Measurements from ENCODE around the gene SSNA1.

SSNA1 gene

DNA sequence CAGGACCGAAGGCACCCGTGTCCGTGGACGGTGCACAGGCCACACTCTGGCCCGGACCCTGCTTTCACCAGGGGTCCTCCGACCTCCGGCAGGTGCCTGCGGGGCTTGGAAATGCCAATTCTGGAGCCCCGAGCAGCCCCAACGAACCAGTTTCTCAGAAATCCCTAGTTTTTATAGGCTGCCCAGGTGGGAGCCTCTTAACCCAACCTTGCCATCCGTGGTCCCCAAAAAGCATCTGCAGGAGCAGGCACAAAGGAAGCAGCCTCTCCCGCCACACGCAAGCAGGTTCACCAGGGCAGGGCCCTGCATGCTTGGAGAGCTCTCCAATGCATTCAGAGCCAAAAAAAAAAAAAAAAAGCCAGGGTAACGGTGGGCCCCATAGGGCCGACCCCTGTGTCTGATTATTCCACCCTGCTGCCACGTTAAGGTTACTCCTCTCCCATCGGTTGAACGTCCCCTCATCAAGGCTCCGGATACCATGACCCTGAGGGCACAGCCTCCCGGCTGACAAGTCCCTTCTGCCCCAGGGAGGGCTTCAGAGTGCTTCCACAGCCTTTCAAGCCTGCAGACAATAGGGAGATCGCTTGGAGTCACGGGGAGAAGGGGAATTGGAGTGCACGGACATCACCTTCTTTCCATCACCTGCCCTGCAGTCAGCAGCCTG, 12.9 kb downstream of the SSNA1 start:
- no peak for DNase-seq

DNA sequence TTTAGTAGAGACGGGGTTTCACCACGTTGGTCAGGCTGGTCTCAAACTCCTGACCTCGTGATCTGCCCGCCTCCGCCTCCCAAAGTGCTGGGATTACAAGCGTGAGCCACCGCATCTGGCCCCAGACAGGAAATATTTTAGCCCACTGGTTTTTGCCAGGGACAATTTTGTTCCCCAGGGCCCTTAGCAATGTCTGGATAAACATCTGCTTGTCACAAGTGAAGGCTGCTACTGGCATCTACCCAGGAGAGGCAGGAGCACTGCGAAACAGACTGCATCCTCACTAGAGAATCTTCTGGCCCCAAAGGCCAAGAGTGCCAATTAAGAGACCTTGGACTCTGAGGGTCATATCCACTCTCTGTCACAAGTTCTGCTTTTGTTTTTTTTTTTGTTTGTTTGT, 14.5 kb downstream of the SSNA1 start:
- DNase-seq = no peak

DNA sequence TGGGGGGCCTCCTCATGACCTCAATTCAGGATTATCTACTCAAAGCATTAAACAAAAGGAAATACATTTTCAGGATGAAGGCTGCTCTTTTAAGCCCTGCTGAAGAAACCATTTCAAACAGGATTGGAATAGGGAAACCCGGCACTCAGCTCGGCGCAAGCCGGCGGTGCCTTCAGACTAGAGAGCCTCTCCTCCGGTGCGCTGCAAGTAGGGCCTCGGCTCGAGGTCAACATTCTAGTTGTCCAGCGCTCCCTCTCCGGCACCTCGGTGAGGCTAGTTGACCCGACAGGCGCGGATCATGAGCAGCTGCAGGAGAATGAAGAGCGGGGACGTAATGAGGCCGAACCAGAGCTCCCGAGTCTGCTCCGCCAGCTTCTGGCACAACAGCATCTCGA, 16.3 kb downstream of the SSNA1 start:
- DNase-seq = no peak

DNA sequence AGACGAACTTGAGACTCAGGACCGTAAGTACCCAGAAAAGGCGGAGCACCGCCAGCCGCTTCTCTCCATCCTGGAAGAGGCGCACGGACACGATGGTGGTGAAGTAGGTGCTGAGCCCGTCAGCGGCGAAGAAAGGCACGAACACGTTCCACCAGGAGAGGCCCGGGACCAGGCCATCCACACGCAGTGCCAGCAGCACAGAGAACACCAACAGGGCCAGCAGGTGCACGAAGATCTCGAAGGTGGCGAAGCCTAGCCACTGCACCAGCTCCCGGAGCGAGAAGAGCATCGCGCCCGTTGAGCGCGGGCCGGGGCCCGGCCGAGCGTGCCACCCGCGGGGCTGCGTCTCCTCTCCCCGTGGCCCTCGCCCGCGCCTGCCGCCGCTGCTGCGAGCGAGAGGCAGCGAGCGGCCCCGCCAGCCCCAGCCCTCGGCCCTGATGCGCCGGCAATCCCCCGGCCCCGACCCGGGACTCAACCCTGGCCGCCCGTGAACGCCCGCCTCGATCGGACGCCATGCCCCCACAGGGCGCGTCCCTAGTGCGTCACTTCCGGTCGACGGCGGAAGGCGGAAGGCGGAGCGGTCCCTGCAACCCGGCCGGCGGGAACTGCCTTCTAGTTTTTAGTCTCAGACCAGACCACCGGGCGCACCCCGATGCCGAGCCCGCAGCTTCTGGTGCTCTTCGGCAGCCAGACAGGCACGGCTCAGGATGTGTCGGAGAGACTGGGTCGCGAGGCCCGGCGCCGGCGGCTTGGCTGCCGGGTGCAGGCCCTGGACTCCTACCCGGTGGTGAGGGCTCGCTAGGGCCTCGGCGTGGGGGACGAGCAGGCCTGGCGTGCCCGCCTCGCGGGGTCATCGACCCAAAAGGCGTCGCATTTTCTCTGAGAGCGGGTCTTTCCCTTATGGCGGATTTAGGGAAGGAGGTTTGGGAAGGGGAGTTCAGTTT, 16.9 kb downstream of the SSNA1 start, which contains the start of the genes NDOR1 and TMEM203:
NDOR1 (plus strand) TSS at position 575 of the 944 bp plus-strand sequence; CDS start at position 653, 78 bp downstream.
TMEM203 (minus strand) TSS at position 523 of the 944 bp plus-strand sequence; CDS start at position 289, 234 bp downstream.
- DNase-seq = peak; percentile 63

DNA sequence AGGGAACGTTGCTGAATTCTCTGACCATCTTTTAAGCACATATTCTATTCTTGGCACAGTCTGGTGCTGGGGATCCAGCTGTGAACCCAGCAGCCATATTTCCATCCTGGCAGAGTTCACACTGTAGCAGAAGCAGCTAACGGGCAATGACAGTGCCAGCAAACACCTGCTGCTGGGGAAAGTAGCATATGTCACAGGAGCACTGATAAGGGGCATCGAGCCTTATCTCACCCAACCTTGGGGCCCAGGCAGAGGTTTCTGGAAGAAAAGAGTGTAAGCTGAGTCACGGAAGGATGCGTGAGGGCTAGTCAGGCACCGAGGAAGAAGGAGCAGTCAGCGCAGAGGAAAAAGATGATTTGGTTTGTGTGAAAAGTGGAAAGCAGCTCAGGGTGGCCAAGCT, 18.1 kb downstream of the SSNA1 start:
- DNase-seq = no peak

DNA sequence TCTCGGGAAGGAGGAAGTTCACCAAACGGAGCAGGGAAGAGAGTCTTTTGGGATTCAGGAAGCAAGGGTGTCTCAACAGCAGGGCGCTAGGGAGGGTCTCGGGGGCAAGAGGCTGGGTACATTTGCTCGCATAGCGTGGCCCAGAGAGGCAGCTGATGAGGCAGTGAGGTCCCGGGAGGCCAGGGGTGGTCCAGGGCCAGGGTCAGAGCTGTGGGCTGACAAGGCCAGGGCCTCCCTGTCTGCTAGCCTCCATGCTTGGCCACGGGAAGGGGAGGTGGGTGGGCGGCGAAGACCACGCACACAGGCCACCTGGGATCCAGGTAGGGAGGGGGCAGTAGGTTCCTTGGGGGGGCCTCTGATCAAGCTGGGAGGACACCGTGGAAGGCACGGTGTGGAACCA, 23.1 kb downstream of the SSNA1 start:
- no peak for DNase-seq

DNA sequence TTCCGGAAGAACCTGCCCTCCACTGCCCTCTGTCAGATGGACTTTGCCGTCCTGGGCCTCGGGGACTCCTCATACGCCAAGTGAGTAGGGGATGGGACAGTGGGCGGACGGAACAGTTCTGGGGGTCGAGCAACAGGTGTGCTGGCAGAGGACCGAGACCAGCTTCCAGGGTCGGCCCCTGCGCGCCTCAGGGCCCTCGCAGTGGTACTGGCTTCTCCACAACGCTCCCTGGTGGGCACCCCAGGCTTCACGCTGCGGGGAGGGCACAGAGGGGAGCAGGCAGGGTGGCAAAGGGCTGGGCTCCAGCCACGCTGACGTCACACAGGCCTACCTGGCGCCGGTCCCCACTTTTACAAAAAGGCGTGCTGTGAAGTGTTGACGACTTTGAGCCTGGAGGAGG, 24.0 kb downstream of the SSNA1 start:
- no peak for DNase-seq

DNA sequence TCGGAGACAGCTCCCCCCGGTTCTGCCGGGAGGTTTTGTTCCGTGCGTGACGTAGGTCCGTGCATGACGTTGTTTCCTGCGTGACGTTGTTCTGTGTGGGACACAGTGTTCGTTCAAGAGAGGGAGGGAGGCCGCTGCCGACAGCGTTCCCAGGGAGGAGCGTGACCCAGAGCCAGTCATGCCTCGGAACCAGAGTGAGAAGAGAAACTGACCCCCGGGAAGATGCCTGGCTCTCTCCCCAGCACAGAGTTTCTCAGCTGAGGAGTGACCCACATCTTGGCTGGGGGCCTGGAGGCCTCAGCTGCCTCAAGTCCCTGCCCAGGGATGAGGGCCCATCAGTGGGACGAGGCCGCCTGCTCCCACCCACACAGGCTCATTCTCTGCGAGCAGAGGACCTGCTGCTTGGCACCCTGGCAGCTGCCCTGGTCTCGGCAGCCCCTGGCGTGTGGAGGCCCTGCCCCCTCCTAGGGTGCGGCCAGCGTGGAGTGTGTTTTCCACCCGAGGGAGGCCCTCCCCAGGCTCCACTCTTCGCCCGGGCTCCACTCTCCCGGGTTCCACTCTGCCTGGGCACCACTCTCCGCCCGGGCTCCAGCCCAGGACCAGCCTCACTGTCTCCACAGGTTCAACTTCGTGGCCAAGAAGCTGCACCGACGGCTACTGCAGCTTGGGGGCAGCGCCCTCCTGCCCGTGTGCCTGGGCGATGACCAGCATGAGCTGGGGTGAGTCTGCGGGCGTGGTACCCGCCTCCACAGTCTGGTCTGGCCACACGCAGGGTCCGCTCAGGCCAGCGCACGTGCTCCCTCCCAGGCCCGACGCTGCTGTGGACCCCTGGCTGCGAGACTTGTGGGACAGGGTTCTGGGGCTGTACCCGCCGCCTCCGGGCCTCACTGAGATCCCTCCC, 24.9 kb downstream of the SSNA1 start:
- no peak for DNase-seq

DNA sequence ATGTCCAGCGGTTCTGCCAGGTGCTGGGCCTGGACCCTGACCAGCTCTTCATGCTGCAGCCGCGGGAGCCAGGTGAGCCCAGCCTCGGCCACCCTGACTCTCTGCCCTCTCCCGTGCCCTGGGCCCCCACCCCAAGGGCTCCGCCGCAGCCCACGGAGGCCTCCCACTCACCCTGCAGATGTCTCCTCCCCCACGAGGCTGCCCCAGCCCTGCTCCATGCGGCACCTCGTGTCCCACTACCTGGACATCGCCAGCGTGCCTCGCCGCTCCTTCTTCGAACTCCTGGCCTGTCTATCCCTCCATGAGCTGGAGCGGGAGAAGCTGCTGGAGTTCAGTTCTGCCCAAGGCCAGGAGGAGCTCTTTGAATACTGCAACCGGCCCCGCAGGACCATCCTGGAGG, 26.1 kb downstream of the SSNA1 start:
- no peak for DNase-seq

DNA sequence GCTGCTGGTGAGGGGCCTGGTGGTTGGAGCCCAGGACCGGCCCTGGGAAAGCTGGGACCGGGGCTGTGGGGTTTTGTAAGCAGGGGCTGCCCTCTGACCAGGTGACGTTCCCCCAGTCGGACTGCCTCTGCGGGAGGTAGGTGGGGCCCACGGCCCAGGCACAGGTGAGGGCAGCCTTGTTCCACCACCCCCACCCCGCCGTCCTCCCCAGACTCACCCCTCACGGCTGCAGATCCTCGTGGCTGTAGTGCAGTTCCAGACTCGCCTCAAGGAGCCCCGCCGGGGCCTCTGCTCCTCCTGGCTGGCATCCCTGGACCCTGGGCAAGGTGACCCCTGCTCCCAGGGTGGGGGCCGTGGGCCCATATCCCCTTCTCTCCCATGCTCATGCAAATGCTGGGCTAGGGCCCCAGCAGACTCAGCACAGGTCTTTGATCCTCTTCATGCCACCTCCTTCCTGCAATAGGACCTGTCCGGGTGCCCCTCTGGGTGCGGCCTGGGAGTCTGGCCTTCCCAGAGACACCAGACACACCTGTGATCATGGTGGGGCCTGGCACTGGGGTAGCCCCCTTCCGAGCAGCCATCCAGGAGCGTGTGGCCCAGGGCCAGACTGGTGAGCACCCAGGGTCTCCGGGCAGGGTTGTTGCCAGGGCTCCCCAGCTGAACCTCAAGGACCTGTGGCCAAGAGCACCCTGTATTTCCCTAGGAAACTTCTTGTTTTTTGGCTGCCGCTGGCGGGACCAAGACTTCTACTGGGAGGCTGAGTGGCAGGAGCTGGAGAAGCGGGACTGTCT, 26.9 kb downstream of the SSNA1 start:
- DNase-seq = no peak

DNA sequence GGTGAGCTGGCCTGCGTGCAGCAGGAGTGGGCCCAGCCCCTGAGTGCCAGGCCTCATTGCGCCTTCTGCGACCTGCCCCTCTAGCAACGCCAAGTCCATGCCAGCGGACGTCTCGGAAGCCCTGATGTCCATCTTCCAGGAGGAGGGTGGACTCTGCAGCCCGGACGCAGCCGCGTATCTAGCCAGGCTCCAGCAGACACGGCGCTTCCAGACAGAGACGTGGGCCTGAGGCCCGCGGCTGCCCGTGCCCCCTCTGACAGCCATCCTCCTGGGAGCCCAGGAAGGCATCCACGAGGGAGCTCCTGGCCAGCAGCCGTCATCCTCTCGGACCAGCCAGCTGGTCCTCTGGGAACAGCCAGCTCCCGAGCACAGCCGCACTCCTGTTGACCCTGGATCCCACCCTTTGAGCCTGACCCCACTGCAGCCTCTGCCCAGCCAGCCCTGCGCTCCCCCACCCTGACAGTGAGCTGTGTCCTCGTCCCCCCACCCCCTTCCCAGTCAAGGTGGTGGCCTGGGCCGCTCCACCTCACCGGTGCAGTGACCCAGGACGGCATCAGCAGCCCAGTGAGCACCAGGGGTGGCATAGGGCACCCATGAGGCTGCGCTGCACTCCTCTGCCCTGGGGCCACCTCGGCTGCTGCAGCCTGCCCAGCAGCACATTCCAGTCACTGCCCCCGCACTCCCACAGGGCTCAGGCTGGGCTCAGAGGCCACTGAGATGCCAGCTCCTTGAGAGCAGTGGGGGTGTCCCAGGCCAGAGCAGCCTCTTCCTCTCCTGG, 27.9 kb downstream of the SSNA1 start:
- DNase-seq = no peak

DNA sequence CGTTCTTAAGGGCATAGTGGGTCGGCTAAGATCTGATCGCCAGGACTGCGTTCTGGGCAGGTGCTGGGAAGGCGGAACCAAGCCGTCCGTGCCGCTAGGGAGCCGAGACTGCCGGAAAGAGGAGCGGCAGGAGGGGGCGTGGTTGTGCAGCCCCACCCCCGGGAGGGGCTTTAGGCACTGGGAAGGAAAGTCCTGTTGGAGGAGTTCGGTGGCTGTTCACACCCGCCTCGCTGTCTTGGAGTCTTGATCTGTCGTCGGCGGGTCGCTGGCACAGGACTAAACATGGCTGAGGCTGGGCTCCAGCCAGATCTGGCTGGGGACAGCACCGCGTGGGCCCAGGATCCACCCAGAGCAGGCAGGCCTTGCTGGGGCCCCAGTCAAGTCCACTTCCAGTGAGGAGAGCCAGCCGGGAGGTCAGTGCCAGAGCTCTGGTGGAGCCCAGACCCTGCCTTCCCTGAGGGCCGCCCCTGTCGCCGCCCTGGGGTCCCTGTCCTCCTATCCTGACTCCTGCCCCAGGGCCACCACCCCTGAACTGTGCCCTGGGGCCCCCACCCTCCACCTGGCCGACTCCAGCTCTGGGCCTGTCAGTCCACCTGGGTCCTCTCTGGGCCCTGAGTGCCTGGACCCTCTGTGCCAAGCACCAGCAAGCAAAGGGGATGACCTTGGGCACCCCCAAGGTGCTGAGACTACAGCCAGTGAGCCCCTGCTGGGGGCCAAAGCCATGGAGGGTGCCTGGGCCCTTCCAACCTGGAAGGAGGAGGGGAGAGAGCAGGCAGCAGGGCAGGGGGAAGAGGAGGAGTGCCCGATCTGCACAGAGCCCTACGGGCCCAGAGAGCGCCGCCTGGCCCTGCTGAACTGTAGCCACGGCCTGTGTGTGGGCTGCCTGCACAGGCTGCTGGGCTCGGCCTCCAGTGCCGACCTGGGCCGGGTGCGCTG, 29.1 kb downstream of the SSNA1 start:
- peak; percentile 92 for DNase-seq

DNA sequence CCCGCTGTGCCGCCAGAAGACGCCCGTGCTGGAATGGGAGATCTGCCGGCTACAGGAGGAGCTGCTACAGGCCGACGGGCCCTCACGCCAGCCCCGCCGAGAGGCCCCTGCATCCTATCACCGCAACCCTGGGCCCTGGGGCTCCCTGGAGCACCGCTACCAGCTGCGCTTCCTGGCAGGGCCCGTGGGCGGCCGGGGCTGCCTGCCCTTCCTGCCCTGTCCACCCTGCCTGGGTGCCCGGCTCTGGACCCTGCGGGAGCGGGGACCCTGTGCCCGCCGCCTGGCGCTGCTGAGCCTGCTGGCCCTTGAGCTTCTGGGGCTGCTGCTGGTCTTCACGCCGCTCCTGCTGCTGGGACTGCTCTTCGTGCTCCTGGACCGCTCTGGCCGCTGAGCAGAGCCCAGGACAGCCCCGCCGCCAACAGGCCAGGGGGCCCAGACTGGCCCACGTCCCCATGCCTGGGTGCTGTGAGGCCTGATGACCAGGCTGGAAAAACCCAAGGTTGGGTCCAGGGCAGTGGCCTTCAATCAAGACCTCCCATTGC, 29.8 kb downstream of the SSNA1 start:
- no peak for DNase-seq

DNA sequence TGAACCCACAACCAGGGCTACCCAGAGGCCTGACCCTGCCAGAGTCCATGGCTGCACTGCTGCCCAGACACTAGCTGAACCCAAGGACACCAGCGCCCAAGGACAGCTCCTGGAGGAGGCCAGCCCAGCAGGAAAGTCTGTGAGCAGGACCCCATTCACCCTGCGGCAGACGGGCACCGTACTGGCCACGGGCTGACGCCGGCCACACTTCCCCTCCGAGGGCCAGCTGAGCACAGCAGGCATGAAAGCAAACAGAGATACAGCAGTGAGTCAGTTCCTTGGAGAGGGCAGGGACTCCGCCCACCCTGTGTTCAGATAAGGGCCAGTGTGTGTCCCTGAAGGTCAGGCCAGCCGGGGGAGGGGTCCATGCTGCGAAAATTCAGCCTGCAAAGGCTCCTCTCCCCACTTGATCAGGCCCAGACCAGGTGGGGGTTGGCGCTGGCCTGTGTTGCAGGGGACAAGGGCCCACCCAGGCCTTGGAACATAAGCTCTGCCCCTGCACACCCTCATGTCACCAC, 30.3 kb downstream of the SSNA1 start:
- DNase-seq = no peak

DNA sequence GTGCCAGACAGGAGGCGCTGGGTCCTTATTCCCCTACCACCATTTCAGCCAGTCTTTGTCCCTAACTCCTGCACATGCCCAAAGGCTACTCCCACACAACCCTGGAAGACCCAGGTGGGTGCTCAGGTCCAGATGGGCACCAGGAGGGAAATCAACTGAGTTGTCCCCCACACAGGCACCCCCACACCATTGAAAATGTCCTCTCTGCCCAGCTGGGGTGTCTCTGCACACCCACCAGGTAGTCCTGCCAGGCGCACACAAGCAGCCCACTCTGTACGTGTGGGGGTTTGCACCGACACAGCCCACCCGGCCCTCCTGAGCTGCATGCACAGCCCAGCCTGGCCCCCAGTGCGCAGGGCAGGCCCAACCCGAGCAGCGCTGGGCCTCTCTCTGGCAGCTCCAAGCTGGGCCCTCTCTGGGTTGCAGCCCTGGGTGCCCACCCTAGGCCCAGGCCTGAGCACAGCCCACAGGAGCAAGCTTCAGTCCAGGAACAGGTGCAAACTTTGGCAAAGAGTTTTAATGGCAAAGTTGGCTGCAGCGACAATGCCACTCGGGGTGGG, 31.4 kb downstream of the SSNA1 start:
- DNase-seq = no peak

DNA sequence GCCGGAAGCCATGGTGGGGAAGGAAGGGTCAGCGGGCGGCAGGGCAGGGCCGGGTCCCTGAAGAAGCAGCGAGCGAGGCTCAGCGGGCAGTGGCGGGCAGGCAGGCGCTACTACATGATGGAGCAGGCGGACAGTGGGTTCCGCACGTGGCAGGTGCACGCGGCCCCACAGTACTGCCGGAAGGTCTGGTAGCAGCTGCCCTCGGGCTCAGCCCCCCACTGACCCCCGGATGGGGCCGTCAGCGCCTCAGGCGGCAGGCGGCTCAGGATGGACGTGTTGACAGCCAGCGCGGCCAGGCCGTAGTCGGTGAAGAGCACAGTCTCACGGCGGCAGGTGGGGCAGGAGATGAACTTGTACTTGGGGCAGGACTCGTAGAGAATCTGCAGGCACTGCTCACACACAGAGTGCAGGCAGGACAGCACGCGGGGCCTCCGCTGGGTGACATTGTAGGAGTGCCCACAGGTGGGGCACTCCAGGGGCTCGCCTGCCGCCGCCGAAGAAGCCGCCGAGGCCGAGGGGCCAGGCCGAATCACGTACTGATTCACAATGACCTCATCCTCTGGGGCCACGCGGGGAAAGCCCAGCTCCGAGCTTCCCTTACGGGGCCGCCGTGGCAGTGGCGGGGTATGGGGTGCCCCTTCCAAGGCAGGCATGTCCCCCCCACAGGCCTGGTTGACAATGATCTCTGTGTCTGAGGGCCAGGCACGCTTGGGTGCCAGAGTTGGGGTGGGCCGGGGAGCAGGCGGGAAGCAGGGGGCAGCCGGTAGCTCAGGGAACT, 32.0 kb downstream of the SSNA1 start:
- no peak for DNase-seq

DNA sequence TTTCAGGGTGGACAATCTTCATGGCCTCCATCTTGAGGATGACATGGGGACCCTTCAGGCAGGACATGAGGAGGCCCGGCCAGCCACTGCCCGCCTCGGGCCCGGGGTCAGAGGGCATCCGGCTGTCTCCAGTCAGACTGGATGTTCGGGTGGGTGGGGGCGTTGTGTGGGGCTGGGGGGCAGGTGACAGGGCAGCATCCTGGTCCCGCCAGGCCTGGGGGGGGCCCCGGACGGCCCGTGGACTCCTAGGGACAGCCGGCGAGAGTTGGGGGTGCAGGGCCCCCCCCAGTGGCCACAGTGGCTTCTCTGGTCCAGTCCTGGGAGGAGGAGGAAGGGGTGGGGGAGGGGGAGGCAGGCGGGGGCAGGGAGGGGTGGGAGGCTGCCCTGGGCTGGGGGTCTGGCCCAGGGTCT, 32.6 kb downstream of the SSNA1 start:
- DNase-seq = no peak

DNA sequence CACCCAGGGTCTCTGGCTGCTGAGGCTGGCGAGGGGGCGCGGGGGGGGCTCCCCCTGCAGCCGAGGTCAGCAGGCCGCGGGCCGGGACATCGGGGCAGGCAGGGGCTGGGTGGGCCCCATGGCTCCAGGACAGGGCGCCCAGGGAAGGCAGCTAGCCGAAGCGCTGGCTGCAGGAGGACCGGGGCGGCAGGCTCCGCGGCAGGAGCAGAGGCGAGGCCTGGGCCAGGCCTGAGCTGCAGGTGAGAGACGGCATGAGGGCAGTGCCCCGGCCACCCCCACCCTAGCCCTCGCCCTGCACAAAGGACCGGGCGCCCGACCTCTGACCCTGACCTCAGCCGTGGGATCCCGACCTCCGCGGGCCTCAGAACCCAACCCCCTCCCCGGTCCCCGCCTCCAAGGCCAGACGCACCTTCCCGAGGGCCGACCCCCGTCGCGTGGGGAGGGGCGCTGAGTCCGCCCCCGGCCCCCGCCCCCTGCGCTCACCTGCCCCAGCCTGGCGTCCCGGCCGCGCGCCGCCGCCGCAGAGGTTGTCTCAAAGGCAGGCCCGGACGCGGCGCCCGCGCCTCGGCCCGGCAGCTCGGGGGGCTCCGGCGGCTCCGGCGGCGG, 33.1 kb downstream of the SSNA1 start:
- DNase-seq = no peak

All from NCI-H510A treated with DMSO at 0.1 percent for 48 hours (cell line).